Measurements from ENCODE around the gene KRTAP4-4. TPM values are rescaled to one million over a fixed set of nuclear protein-coding genes. Genes with fewer than 3 reads are reported as not detected.
"Not testable (repeated sequence)": the region's sequence is repeated elsewhere in the genome, so short reads cannot be mapped to it uniquely, and the experiment has no call there.

KRTAP4-4 gene
- total RNA-seq, 6 experiments from 2014 or later: not detected

DNA sequence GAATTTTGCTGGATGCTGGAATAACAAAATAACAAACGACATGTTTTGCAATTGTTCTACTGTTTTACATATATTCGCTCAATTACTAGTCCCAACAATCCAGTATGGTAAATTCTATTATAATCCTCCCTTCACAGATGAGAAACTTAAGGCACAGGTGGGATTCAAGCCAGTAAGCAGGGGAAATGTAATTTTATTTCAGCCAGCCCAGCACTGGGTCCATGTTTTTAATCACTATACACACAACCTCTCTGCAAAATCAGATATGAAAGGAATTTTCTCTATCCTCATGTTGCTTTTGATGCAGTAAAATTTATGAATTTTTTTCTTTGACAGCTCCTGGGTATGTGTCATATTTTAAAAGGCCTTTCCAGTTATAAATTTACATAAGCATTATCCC, 15.3 kb downstream of the KRTAP4-4 start:
- H3K27ac ChIP-seq: no peak overlapping the region
- no peaks in the 10 kb centered on the region for H3K4me1 ChIP-seq
- TF ChIP-seq, protein P1, sequence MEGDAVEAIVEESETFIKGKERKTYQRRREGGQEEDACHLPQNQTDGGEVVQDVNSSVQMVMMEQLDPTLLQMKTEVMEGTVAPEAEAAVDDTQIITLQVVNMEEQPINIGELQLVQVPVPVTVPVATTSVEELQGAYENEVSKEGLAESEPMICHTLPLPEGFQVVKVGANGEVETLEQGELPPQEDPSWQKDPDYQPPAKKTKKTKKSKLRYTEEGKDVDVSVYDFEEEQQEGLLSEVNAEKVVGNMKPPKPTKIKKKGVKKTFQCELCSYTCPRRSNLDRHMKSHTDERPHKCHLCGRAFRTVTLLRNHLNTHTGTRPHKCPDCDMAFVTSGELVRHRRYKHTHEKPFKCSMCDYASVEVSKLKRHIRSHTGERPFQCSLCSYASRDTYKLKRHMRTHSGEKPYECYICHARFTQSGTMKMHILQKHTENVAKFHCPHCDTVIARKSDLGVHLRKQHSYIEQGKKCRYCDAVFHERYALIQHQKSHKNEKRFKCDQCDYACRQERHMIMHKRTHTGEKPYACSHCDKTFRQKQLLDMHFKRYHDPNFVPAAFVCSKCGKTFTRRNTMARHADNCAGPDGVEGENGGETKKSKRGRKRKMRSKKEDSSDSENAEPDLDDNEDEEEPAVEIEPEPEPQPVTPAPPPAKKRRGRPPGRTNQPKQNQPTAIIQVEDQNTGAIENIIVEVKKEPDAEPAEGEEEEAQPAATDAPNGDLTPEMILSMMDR (IDR thresholded peaks at IDR 0.05): no peak
- TF ChIP-seq POLR2A (IDR thresholded peaks at IDR 0.05): no peak
- intact Hi-C loops (cut with DNase I): no loop called here
- H3K9me3 ChIP-seq: no peaks in the 10 kb centered on the region
- no peaks in the 10 kb centered on the region for H3K36me3 ChIP-seq
- no peak for ATAC-seq
- no peaks in the 10 kb centered on the region for H3K27me3 ChIP-seq
- H3K4me3 ChIP-seq: no peak overlapping the region
- WGBS (ENCODE audit: insufficient coverage, low coverage, low lambda C conversion rate, missing lambda C conversion rate): 62% methylated on average over 2 of the region's 2 CpGs
- no peak for DNase-seq

DNA sequence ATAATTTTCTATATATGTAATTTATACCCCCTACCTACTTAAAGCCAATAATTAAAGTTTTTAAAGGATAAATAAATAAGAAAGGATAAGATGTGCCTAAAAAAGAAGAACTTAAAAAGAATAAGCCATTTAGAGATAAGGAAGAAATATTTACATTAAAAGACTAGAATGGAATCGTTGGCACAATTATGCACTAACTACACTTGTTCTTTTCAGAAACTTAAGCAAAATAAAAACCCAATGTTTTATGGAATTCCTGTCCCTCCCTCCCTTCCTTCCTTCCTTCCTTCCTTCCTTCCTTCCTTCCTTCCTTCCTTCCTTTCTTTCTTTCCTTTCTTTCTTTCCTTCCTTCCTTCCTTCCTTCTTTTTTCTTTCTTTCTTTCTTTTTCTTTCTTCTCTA, 15.7 kb downstream of the KRTAP4-4 start:
- Histone ChIP-seq H3K9me3 (no peaks in the 10 kb centered on the region), H3K27ac (no peak overlapping the region), H3K4me3 (no peak overlapping the region), H3K27me3 (no peaks in the 10 kb centered on the region), H3K4me1 (no peaks in the 10 kb centered on the region), H3K36me3 (no peaks in the 10 kb centered on the region)
- DNase-seq (no peak), ATAC-seq (no peak)
- intact Hi-C loops (cut with DNase I): no loop called here
- 68% methylated on average over 1 of the region's 1 CpG for WGBS (ENCODE audit: insufficient coverage, low coverage, low lambda C conversion rate, missing lambda C conversion rate)
- TF ChIP-seq, protein P1 (IDR thresholded peaks at IDR 0.05): no peak

DNA sequence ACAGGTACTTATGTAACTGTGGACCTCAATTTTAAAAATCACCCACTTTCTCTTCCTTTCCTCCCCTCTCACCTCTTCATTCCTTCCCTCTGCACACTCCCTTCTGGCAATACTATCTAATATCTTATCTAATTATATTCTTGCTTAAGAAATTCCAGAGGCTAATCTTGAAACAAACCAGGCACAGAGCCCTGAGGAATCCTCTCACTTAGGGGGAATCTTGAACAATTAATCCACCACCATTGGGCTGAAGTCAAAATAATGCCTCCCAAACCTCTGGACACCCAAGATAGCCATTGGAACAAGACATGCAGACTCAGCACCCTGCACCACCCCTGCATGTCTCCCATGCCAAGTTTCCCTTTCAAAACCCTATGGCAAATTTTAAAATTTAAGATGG, 19.2 kb downstream of the KRTAP4-4 start:
- intact Hi-C loops (cut with DNase I): no loop called here

DNA sequence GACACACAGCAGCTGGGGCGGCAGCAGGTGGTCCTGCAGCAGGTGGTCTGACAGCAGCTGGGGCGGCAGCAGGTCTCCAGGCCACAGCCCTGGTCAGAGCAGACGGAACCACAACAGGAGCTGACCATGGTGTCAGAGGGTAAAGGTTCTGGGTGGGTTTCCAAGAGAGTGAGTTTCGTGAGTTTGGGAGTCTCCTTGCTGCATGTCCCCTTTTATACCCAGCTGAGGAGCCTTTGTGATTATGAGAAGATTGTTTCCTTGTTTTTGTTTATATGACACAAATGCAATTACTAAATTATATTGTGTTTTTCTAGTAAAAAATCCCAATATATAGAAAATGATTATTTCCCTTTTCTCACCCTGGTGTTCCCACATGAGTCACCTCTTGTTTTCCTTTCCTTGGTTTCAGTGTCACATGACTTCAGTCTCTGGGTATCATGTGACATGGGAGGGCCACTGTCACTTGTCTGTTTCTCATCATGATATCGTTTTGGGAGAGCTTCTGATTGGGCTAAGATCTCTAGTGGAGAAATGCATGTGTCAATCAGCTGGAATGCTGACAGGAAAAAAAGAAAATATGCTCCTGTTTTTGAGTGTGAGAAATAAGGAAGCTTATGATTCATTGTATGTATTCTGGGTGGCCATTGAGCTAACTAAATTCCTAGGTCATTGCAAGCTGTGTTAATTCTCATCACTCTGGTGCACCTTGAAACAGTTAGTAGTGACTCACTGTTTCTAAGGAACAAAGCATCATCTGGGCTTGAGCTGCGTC, 20.0 kb downstream of the KRTAP4-4 start, which contains the start of gene KRTAP4-6:
KRTAP4-6 (minus strand) TSS at position 185 of the 772 bp plus-strand sequence; CDS start at position 128, 57 bp downstream.
- H3K4me3 ChIP-seq: no peak within 1 kb of the TSS
- H3K27ac ChIP-seq: no peak within 1 kb of the TSS
- intact Hi-C loops (cut with DNase I): no loop called here
- no peaks in the 10 kb centered on the region for H3K4me1 ChIP-seq
- ATAC-seq (no peak), DNase-seq (no peak)
- H3K9me3 ChIP-seq: no peaks in the 10 kb centered on the region
- H3K27me3 ChIP-seq: no peaks in the 10 kb centered on the region
- WGBS (ENCODE audit: insufficient coverage, low coverage, low lambda C conversion rate, missing lambda C conversion rate): 53% methylated on average over 4 of the region's 6 CpGs
- TF ChIP-seq, protein P1 (IDR thresholded peaks at IDR 0.05): no peak
- H3K36me3 ChIP-seq: no peaks in the 10 kb centered on the region

More for the DNA sequence above, 19.2 kb downstream of the KRTAP4-4 start:
- Histone ChIP-seq H3K4me1 (no peaks in the 10 kb centered on the region), H3K27ac (no peak overlapping the region), H3K4me3 (no peak overlapping the region), H3K27me3 (no peaks in the 10 kb centered on the region), H3K36me3 (no peaks in the 10 kb centered on the region), H3K9me3 (no peaks in the 10 kb centered on the region)
- TF ChIP-seq, protein P1 (IDR thresholded peaks at IDR 0.05): no peak
- TF ChIP-seq POLR2A (IDR thresholded peaks at IDR 0.05): no peak
- ATAC-seq (no peak), DNase-seq (no peak)

DNA sequence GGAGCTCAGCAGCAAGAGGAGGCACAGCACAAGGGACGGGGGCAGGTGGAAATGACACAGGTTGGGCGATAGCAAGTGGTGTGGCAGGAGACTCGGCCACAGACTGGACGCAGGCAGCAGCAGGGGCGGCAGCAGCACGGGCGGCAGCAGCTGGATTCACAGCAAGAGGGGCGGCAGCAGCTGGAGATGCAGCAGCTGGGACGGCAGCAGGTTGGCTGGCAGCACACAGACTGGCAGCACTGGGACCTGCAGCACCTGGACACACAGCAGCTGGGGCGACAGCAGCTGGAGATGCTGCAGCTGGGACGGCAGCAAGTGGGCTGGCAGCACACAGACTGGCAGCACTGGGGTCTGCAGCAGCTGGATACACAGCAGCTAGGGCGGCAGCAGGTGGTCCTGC, 20.7 kb downstream of the KRTAP4-4 start:
- H3K4me3 ChIP-seq; ATAC-seq; intact Hi-C loops (cut with DNase I); H3K27ac ChIP-seq; H3K36me3 ChIP-seq; H3K27me3 ChIP-seq; H3K9me3 ChIP-seq; H3K4me1 ChIP-seq; DNase-seq: not testable (repeated sequence)
- 63% methylated on average over 8 of the region's 12 CpGs for WGBS (ENCODE audit: insufficient coverage, low coverage, low lambda C conversion rate, missing lambda C conversion rate)

All from right lobe of liver (tissue), 6 donors.